Islet precursor cell (in vitro differentiated cells): ENCODE data around the gene RAB7A.

Experiments
- DNase-seq: peaks from one replicate; pipeline ENCODE4 v3.0.0-alpha.2; 2018

The RAB7A gene

GRCh38 chr3:128726023-128727016 lies at the start of gene RAB7A:
RAB7A (plus strand) TSS chr3:128726183; CDS start chr3:128795368, 69,185 bp downstream.
- peak; percentile 99 for DNase-seq

GRCh38 chr3:128679338-128679737 lies 46.6 kb upstream of the RAB7A start:
- DNase-seq = no peak

GRCh38 chr3:128680603-128681368 lies 45.2 kb upstream of the RAB7A start:
- peak; percentile 100 for DNase-seq

- DNase-seq = no peak
Observed at GRCh38 chr3:128681369-128681829, 44.6 kb upstream of the RAB7A start.

GRCh38 chr3:128683957-128684356 lies 42.0 kb upstream of the RAB7A start:
- DNase-seq = no peak

GRCh38 chr3:128684986-128685726 lies 40.8 kb upstream of the RAB7A start:
- DNase-seq = no peak

GRCh38 chr3:128686465-128686864 lies 39.5 kb upstream of the RAB7A start:
- no peak for DNase-seq

- DNase-seq = no peak
Observed at GRCh38 chr3:128689060-128689459, 36.9 kb upstream of the RAB7A start.

- no peak for DNase-seq
Observed at GRCh38 chr3:128693696-128694095, 32.3 kb upstream of the RAB7A start.

- DNase-seq = no peak
Observed at GRCh38 chr3:128697341-128697740, 28.6 kb upstream of the RAB7A start.

GRCh38 chr3:128698211-128699047 lies 27.6 kb upstream of the RAB7A start:
- DNase-seq = peak; percentile 76

GRCh38 chr3:128701342-128702212 lies 24.4 kb upstream of the RAB7A start:
- DNase-seq = peak; percentile 58

- DNase-seq = no peak
Observed at GRCh38 chr3:128702391-128702790, 23.6 kb upstream of the RAB7A start.

GRCh38 chr3:128703561-128703960 lies 22.4 kb upstream of the RAB7A start:
- no peak for DNase-seq

- no peak for DNase-seq
Observed at GRCh38 chr3:128706086-128706615, 19.8 kb upstream of the RAB7A start.

- DNase-seq = no peak
Observed at GRCh38 chr3:128707928-128708494, 18.0 kb upstream of the RAB7A start.

- no peak for DNase-seq
Observed at GRCh38 chr3:128709038-128709437, 16.9 kb upstream of the RAB7A start.

- DNase-seq = no peak
Observed at GRCh38 chr3:128709506-128710210, 16.3 kb upstream of the RAB7A start.

- no peak for DNase-seq
Observed at GRCh38 chr3:128710816-128711433, 15.1 kb upstream of the RAB7A start.
